ENCODE measurements around the gene CKAP5. TPM values are rescaled to one million over a fixed set of nuclear protein-coding genes. Genes with fewer than 3 reads are reported as not detected.

Gene CKAP5
- polyA plus RNA-seq, 1 donor (not counting 4 experiments of a cell fraction or from before 2014, with no cell fraction given): 96.4 TPM

GRCh38 chr11:46877580-46877979 lies 31.5 kb upstream of the CKAP5 start:
- no peaks in the 10 kb centered on the region for H4K20me1 ChIP-seq (ENCODE audit: control insufficient read depth, extremely low read depth, insufficient read depth, low read length)
- H3K79me2 ChIP-seq (ENCODE audit: control insufficient read depth, insufficient read depth, low read length): no peaks in the 10 kb centered on the region
- no peak overlapping the region for H3K4me3 ChIP-seq (ENCODE audit: control insufficient read depth in 2 of 3, extremely low read depth in 1 of 3, insufficient read depth in 2 of 3, low read depth in 1 of 3, low read length in 3 of 3)
- peaks cover 0 to 4% of the 10 kb centered on the region in 2 experiments for H3K36me3 ChIP-seq (ENCODE audit: control insufficient read depth in 2 of 2, extremely low read depth in 1 of 2, insufficient read depth in 2 of 2, low read length in 2 of 2)
- no peaks in the 10 kb centered on the region for H3K9me3 ChIP-seq (ENCODE audit: control insufficient read depth, low read depth, low read length)
- H3K4me2 ChIP-seq (ENCODE audit: control insufficient read depth, extremely low read depth, insufficient read depth, low read depth, low read length): no peak overlapping the region
- no peaks in the 10 kb centered on the region for H3K4me1 ChIP-seq (ENCODE audit: control insufficient read depth, extremely low read depth, insufficient read depth, low read length)
- H3K27ac ChIP-seq (ENCODE audit: control insufficient read depth, insufficient read depth, low read length): no peak overlapping the region
- TF ChIP-seq CTCF (optimal IDR thresholded peaks at IDR 0.05 in 1 of 3, IDR thresholded peaks at IDR 0.05 in 1 of 3, conservative IDR thresholded peaks at IDR 0.05 in 1 of 3; ENCODE audit: extremely low read depth in 1 of 3, insufficient read depth in 2 of 3, low read length in 3 of 3) (no peak), EZH2 (IDR thresholded peaks at IDR 0.05; ENCODE audit: low read length) (no peak)
- FAIRE-seq: no peak
- dilution Hi-C loops (cut with MboI; ENCODE audit: extremely low pct_ligation_motif_present, low sequenced_read_pairs): no loop called here
- H3K9me1 ChIP-seq (ENCODE audit: control insufficient read depth, extremely low read depth, insufficient read depth, low read length): no peaks in the 10 kb centered on the region
- DNase-seq (ENCODE audit: low read depth, low spot score): no peak
- no peak overlapping the region for H3K9ac ChIP-seq (ENCODE audit: control insufficient read depth, extremely low read depth, insufficient read depth, low read length)
- H2AFZ ChIP-seq (ENCODE audit: control insufficient read depth, low read length): no peak overlapping the region
- no peaks in the 10 kb centered on the region for H3K27me3 ChIP-seq (ENCODE audit: control insufficient read depth, extremely low read depth, insufficient read depth, low read length)

- H3K4me2 ChIP-seq (ENCODE audit: control insufficient read depth, extremely low read depth, insufficient read depth, low read depth, low read length): no peak overlapping the region
These were observed 30.4 kb upstream of the CKAP5 start for GRCh38 chr11:46876471-46876870.

More at GRCh38 chr11:46876471-46876870, 30.4 kb upstream of the CKAP5 start:
- dilution Hi-C loops (cut with MboI; ENCODE audit: extremely low pct_ligation_motif_present, low sequenced_read_pairs): no loop called here
- Histone ChIP-seq H3K36me3 (ENCODE audit: control insufficient read depth in 2 of 2, extremely low read depth in 1 of 2, insufficient read depth in 2 of 2, low read length in 2 of 2) (peaks cover 2 to 4% of the 10 kb centered on the region in 2 experiments), H3K79me2 (ENCODE audit: control insufficient read depth, insufficient read depth, low read length) (no peaks in the 10 kb centered on the region), H3K9me3 (ENCODE audit: control insufficient read depth, low read depth, low read length) (no peaks in the 10 kb centered on the region), H3K27me3 (ENCODE audit: control insufficient read depth, extremely low read depth, insufficient read depth, low read length) (no peaks in the 10 kb centered on the region), H4K20me1 (ENCODE audit: control insufficient read depth, extremely low read depth, insufficient read depth, low read length) (no peaks in the 10 kb centered on the region), H3K4me3 (ENCODE audit: control insufficient read depth in 2 of 3, extremely low read depth in 1 of 3, insufficient read depth in 2 of 3, low read depth in 1 of 3, low read length in 3 of 3) (no peak overlapping the region), H3K27ac (ENCODE audit: control insufficient read depth, insufficient read depth, low read length) (no peak overlapping the region), H3K4me1 (ENCODE audit: control insufficient read depth, extremely low read depth, insufficient read depth, low read length) (no peaks in the 10 kb centered on the region), H3K9me1 (ENCODE audit: control insufficient read depth, extremely low read depth, insufficient read depth, low read length) (no peaks in the 10 kb centered on the region), H2AFZ (ENCODE audit: control insufficient read depth, low read length) (no peak overlapping the region), H3K9ac (ENCODE audit: control insufficient read depth, extremely low read depth, insufficient read depth, low read length) (no peak overlapping the region)
- DNase-seq (ENCODE audit: low read depth, low spot score) (no peak), FAIRE-seq (no peak)
- TF ChIP-seq EZH2 (IDR thresholded peaks at IDR 0.05; ENCODE audit: low read length) (no peak), CTCF (optimal IDR thresholded peaks at IDR 0.05 in 1 of 3, IDR thresholded peaks at IDR 0.05 in 1 of 3, conservative IDR thresholded peaks at IDR 0.05 in 1 of 3; ENCODE audit: extremely low read depth in 1 of 3, insufficient read depth in 2 of 3, low read length in 3 of 3) (no peak)
